Measurements from ENCODE around the gene OR5AU1. TPM values are rescaled to one million over a fixed set of nuclear protein-coding genes. Genes with fewer than 3 reads are reported as not detected.

Gene OR5AU1
- total RNA-seq, 4 donors from 2014 or later = not detected

DNA sequence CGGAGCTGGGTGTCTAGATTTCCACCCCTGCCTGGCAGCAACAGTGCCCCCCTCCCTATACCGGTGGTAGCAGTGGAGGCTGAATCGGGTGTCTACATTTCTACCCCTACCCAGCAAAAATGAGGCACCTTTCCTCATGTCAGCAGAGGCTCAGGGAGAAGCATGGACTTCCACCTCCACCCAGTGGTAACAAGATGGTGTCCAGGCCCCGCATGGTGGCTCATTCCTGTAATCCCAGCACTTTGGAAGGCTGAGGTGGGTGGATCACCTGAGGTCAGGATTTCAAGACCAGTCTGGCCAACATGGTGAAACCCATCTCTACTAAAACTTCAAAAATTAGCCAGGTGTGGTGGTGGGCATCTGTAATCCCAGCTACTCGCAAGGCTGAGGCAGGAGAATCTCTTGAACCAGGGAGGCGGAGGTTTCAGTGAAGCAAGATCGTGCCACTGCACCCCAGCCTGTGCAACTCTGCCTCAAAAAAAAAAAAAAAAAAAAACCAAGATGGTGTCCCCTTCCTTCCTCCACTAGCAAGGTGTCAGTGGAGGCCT, 35.5 kb upstream of the OR5AU1 start:
- Histone ChIP-seq H3K27me3 (no peaks in the 10 kb centered on the region), H3K4me3 (no peak overlapping the region), H3K27ac (no peak overlapping the region), H3K36me3 (no peaks in the 10 kb centered on the region), H3K4me1 (no peaks in the 10 kb centered on the region), H3K9me3 (no peaks in the 10 kb centered on the region)
- no peak for DNase-seq
- intact Hi-C loops (cut with DNase I; ENCODE audit: low total_unique reads) = no loop called here
- TF ChIP-seq, protein P1, sequence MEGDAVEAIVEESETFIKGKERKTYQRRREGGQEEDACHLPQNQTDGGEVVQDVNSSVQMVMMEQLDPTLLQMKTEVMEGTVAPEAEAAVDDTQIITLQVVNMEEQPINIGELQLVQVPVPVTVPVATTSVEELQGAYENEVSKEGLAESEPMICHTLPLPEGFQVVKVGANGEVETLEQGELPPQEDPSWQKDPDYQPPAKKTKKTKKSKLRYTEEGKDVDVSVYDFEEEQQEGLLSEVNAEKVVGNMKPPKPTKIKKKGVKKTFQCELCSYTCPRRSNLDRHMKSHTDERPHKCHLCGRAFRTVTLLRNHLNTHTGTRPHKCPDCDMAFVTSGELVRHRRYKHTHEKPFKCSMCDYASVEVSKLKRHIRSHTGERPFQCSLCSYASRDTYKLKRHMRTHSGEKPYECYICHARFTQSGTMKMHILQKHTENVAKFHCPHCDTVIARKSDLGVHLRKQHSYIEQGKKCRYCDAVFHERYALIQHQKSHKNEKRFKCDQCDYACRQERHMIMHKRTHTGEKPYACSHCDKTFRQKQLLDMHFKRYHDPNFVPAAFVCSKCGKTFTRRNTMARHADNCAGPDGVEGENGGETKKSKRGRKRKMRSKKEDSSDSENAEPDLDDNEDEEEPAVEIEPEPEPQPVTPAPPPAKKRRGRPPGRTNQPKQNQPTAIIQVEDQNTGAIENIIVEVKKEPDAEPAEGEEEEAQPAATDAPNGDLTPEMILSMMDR (IDR thresholded peaks at IDR 0.05) = no peak
- TF ChIP-seq POLR2A (IDR thresholded peaks at IDR 0.05) = no peak

DNA sequence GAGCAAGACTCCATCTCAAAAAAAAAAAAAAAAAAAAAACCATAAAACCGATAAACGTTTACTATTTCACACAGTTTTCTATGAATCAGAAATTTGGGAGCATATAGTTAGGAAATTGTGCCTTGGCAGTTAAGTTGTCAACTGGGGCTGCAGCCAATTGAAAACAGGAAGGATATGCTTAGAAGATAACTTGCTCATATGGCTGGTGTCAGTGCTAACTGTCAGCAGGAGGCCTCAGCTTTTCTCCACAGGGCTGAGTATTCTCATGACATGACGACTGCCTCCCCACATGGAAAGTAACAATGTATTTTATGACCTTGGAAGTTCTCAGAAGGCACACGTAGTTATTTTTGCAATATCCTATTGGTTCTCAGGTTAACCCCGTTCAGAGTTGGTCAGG, 29.6 kb upstream of the OR5AU1 start:
- no peak overlapping the region for H3K4me3 ChIP-seq
- no peak for DNase-seq
- H3K27me3 ChIP-seq = no peaks in the 10 kb centered on the region
- intact Hi-C loops (cut with DNase I; ENCODE audit: low total_unique reads) = no loop called here
- H3K9me3 ChIP-seq = no peaks in the 10 kb centered on the region
- no peak overlapping the region for H3K27ac ChIP-seq
- H3K4me1 ChIP-seq = no peaks in the 10 kb centered on the region
- H3K36me3 ChIP-seq = no peaks in the 10 kb centered on the region
- TF ChIP-seq, protein P1 (IDR thresholded peaks at IDR 0.05) = no peak
- no peak for TF ChIP-seq POLR2A (IDR thresholded peaks at IDR 0.05)

DNA sequence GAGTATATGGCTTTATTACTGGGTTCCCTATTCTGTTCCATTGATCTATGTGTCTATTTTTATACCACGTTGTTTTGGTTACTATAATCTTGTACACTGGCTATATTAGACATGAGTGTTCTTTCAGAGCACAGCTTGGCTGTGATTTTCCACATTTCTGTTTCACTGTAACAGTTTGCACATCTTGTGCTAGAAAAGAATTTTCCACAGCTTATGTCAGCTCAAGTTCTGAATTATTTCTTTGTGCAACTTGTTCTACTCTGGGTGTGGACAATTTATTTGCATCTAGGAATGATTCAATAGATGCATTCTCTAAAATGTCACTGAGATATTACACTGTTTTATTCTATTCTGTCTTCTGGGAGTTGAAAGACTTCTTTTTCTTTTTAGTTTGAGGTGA, 28.4 kb upstream of the OR5AU1 start:
- DNase-seq = no peak
- Histone ChIP-seq H3K4me1 (no peaks in the 10 kb centered on the region), H3K27me3 (no peaks in the 10 kb centered on the region), H3K27ac (no peak overlapping the region), H3K4me3 (no peak overlapping the region), H3K9me3 (no peaks in the 10 kb centered on the region), H3K36me3 (no peaks in the 10 kb centered on the region)
- intact Hi-C loops (cut with DNase I; ENCODE audit: low total_unique reads) = no loop called here
- TF ChIP-seq POLR2A (IDR thresholded peaks at IDR 0.05) = no peak
- TF ChIP-seq, protein P1 (IDR thresholded peaks at IDR 0.05) = no peak

DNA sequence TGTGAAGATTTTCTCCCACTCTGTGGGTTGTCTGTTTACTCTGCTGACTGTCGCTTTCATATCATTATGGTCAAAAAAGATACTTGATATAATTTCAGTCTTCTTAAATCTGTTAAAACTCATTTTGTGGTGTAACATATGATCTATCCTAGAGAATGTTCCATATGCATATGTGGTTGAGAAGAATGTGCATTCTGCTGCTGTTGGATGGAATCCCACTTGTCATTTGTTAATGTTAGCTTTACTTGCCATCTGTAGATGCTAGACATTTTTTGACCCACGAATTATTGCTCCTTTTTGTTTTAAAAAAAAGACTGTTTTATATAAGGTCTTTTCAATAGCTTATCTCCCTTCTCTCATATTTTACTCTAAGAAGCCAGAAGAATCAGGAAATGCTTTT, 26.3 kb upstream of the OR5AU1 start:
- Histone ChIP-seq H3K36me3 (no peaks in the 10 kb centered on the region), H3K27me3 (no peaks in the 10 kb centered on the region), H3K4me3 (no peak overlapping the region), H3K4me1 (no peaks in the 10 kb centered on the region), H3K9me3 (no peaks in the 10 kb centered on the region), H3K27ac (no peak overlapping the region)
- TF ChIP-seq, protein P1 (IDR thresholded peaks at IDR 0.05) = no peak
- TF ChIP-seq POLR2A (IDR thresholded peaks at IDR 0.05) = no peak
- DNase-seq = no peak
- intact Hi-C loops (cut with DNase I; ENCODE audit: low total_unique reads) = no loop called here

DNA sequence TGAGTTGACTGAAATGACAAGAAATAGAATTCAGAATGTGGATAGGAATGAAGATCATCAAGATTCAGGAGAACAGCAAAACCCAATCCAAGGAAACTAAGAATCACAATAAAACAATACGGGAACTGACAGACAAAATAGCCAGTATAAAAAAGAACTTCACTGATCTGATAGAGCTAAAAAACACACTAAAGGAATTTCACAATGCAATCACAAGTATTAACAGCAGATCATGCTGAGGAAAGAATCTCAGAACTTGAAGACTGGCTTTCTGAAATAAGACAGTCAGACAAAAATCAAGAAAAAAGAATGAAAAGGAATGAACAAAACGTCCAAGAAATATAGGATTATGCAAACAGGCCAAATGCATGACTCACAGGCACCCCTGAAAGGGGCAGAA, 15.3 kb upstream of the OR5AU1 start:
- H3K27ac ChIP-seq = no peak overlapping the region
- TF ChIP-seq, protein P1 (IDR thresholded peaks at IDR 0.05) = no peak
- no peak for TF ChIP-seq POLR2A (IDR thresholded peaks at IDR 0.05)
- no peaks in the 10 kb centered on the region for H3K27me3 ChIP-seq
- H3K4me3 ChIP-seq = no peak overlapping the region
- no peaks in the 10 kb centered on the region for H3K4me1 ChIP-seq
- no peaks in the 10 kb centered on the region for H3K36me3 ChIP-seq
- no peak for DNase-seq
- no peaks in the 10 kb centered on the region for H3K9me3 ChIP-seq
- intact Hi-C loops (cut with DNase I; ENCODE audit: low total_unique reads) = no loop called here

Measured in uterus (tissue), 4 donors.